OCI-LY1 (cell line): ENCODE data around the gene MCF2L.

Experiments
- EZH2 ChIP-seq: fragments of 200-600 bp; sonication (generic), shearing (Covaris generic); IDR thresholded peaks from 2 replicates; pipeline ENCODE4 v1.8.0; 2017; ENCODE audit warnings: borderline replicate concordance, mixed run types, mild to moderate bottlenecking, antibody characterized with exemption, low read length, moderate library complexity, mixed read lengths
- TF ChIP-seq, protein P1 (sequence below): fragments of 200-600 bp; sonication (generic), shearing (Covaris generic); IDR thresholded peaks from 2 replicates; pipeline ENCODE4 v1.5.1; 2017; ENCODE audit warnings: mild to moderate bottlenecking, antibody characterized with exemption, low read length, moderate library complexity, mixed read lengths

DNA sequence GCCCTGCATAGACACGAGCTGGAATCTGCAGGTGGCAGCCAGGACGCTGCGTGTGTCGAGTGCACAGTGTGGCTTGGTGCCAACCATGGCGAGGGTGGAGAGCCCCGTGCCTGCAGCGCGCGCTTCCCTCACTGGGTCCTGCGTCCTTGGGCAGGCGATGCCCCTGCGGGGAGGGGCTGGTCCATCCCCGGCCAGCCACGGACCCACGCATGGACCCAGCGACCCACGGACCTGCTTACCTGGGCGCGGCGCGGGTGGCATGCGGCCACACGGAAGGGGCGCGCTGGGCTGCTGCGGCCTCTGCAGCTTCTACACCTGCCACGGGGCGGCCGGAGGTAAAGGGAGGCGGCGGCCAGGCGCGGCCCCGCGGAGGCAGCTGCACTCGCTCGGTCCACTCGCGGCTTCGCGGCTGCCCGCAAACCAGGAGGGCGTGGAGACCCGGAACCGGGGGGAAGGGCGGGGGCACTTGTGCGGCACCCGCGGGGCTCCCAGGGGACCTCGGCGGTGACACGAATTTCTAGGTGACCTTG lies 569 bp upstream of the MCF2L start:
- TF ChIP-seq EZH2 = no peak
- TF ChIP-seq, protein P1, sequence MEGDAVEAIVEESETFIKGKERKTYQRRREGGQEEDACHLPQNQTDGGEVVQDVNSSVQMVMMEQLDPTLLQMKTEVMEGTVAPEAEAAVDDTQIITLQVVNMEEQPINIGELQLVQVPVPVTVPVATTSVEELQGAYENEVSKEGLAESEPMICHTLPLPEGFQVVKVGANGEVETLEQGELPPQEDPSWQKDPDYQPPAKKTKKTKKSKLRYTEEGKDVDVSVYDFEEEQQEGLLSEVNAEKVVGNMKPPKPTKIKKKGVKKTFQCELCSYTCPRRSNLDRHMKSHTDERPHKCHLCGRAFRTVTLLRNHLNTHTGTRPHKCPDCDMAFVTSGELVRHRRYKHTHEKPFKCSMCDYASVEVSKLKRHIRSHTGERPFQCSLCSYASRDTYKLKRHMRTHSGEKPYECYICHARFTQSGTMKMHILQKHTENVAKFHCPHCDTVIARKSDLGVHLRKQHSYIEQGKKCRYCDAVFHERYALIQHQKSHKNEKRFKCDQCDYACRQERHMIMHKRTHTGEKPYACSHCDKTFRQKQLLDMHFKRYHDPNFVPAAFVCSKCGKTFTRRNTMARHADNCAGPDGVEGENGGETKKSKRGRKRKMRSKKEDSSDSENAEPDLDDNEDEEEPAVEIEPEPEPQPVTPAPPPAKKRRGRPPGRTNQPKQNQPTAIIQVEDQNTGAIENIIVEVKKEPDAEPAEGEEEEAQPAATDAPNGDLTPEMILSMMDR = peak; percentile 22; the same call in 1 of the 2 replicates
